ENCODE data around the gene HSF5. TPM values are rescaled to one million over a fixed set of nuclear protein-coding genes. Genes with fewer than 3 reads are reported as not detected.

HSF5 gene
- total and polyA plus RNA-seq, 2 of the 4 experiments (the other 2 are of a cell fraction) = not detected

- Histone ChIP-seq H3K9me1 (ENCODE audit: insufficient read depth, low read length) (no peaks in the 10 kb centered on the region), H3K4ac (ENCODE audit: low read depth, low read length) (no peak overlapping the region), H4K8ac (ENCODE audit: low read depth in 2 of 2, low read length in 2 of 2) (no peak overlapping the region), H3K9ac (ENCODE audit: low read depth, low read length) (no peak overlapping the region), H3K4me1 (ENCODE audit: control insufficient read depth, insufficient read depth, low read length) (no peaks in the 10 kb centered on the region), H3K79me1 (ENCODE audit: low read depth in 1 of 2, low read length in 2 of 2) (no peaks in the 10 kb centered on the region), H2BK120ac (ENCODE audit: low read depth, low read length) (no peak overlapping the region), H3K4me2 (ENCODE audit: low read depth, low read length) (no peak overlapping the region), H3K56ac (ENCODE audit: extremely low read depth, insufficient read depth, low read length) (no peak overlapping the region), H4K20me1 (ENCODE audit: insufficient read depth, low read length) (no peaks in the 10 kb centered on the region), H3K23ac (ENCODE audit: low read depth, low read length) (no peak overlapping the region), H3K27me3 (ENCODE audit: control insufficient read depth, insufficient read depth, low read length) (peaks cover 23% of the 10 kb centered on the region), H2BK5ac (ENCODE audit: low read depth, low read length, poor library complexity, severe bottlenecking) (no peak overlapping the region), H4K5ac (ENCODE audit: low read depth, low read length) (no peak overlapping the region), H3K36me3 (ENCODE audit: control insufficient read depth, insufficient read depth, low read length) (no peaks in the 10 kb centered on the region), H2BK20ac (ENCODE audit: low read depth, low read length) (no peak overlapping the region), H2BK15ac (ENCODE audit: low read depth, low read length) (no peak overlapping the region), H2AFZ (replicated peaks; ENCODE audit: low read length, poor library complexity) (no peak overlapping the region), H3K14ac (replicated peaks; ENCODE audit: low read depth, low read length) (no peak overlapping the region), H3K9me3 (ENCODE audit: control insufficient read depth, insufficient read depth, low read length) (no peaks in the 10 kb centered on the region), H3K18ac (ENCODE audit: low read depth, low read length) (no peak overlapping the region), H3K27ac (ENCODE audit: insufficient read depth, low read length) (no peak overlapping the region), H2AK5ac (ENCODE audit: low read depth, low read length) (no peak overlapping the region), H4K91ac (ENCODE audit: insufficient read depth, low read depth, low read length) (no peak overlapping the region), H3K4me3 (ENCODE audit: insufficient read depth, low read depth, low read length) (no peak overlapping the region), H2AK9ac (replicated peaks; ENCODE audit: low read depth, low read length, poor library complexity) (no peak overlapping the region)
- WGBS, 2 experiments (ENCODE audit: extremely low coverage in 2 of 2, insufficient read length in 1 of 2) = 38% methylated on average over 1 of the region's 4 CpGs; no CpG with 5 or more reads in 1 of the 2 experiments
- TF ChIP-seq POLR2A (IDR thresholded peaks at IDR 0.05; ENCODE audit: low read depth, low read length) = no peak
- no peak for TF ChIP-seq CHD1 (IDR thresholded peaks at IDR 0.05; ENCODE audit: low read depth, low read length)
- no peak for TF ChIP-seq ELK1 (IDR thresholded peaks at IDR 0.05; ENCODE audit: borderline replicate concordance, low read depth, low read length)
- no peak for TF ChIP-seq NFE2L2 (IDR thresholded peaks at IDR 0.05; ENCODE audit: low read depth, low read length)
- TF ChIP-seq SMC3 (IDR thresholded peaks at IDR 0.05; ENCODE audit: low read depth, low read length) = no peak
- TF ChIP-seq CTCF (conservative IDR thresholded peaks at IDR 0.05; ENCODE audit: low read depth, low read length) = no peak
- no peak for TF ChIP-seq RAD21 (IDR thresholded peaks at IDR 0.05; ENCODE audit: low read length)
- no peak for TF ChIP-seq FOS (IDR thresholded peaks at IDR 0.05; ENCODE audit: low read depth, low read length)
- no peak for TF ChIP-seq MAZ (IDR thresholded peaks at IDR 0.05; ENCODE audit: borderline replicate concordance, low read depth, low read length)
- no peak for TF ChIP-seq RCOR1 (IDR thresholded peaks at IDR 0.05; ENCODE audit: insufficient replicate concordance, low read length)
- no peak for TF ChIP-seq BHLHE40 (IDR thresholded peaks at IDR 0.05; ENCODE audit: low read depth, low read length)
- TF ChIP-seq MXI1 (IDR thresholded peaks at IDR 0.05; ENCODE audit: borderline replicate concordance, low read depth, low read length) = no peak
- ChIA-PET POLR2A (ENCODE audit: unreplicated experiment) (no interaction called here), CTCF (no interaction called here)
- DNase-seq (no peak), ATAC-seq (ENCODE audit: low read depth) (no peak)
- dilution Hi-C loops (cut with HindIII; ENCODE audit: low sequenced_read_pairs, unreplicated experiment) = no loop called here
- intact Hi-C loops (cut with micrococcal nuclease) = no loop called here
- BruUV-seq (replicated peaks) = no TSS peak
- in situ Hi-C loops (cut with MboI; ENCODE audit: low sequenced_read_pairs) = no loop called here
Measured at GRCh38 chr17:58376472-58377000, 111.7 kb downstream of the HSF5 start.

Data from IMR-90 (cell line).